Pancreas (tissue), 10 donors: Measurements from ENCODE around the gene CAMKMT. TPM values are rescaled to one million over a fixed set of nuclear protein-coding genes. Genes with fewer than 3 reads are reported as not detected.
A peak's percentile ranks its signal among the peaks of the same experiment; 100 is the strongest.

ENCODE experiments used
- ATAC-seq, 4 donors: fragments of 200-7000 bp; cut with Tn5 transposase; one replicate each; pipeline versions ENCODE4 v1.8.0 to v1.9.1; 2020; ENCODE audit warnings: mild to moderate bottlenecking in 4 of 4, moderate library complexity in 4 of 4
- DNase-seq, 6 donors: peaks; one replicate each; pipeline ENCODE4 v3.0.0-alpha.2; 2020
- FAIRE-seq: peaks from 2 replicates; lab custom pipeline; 2012; peaks lifted over from hg19 to GRCh38; lab: Jason Lieb, UNC
- H3K27ac ChIP-seq, 4 donors: fragments of 200-600 bp; sonication (generic); 1 replicate in 3 of 4; 2 replicates in 1 of 4; pipeline versions ENCODE4 v1.5.0 to v1.8.0; 2020
- H3K27me3 ChIP-seq, 4 donors: fragments of 200-600 bp; one replicate each; pipeline ENCODE4 v1.8.0; 2021
- H3K36me3 ChIP-seq, 3 donors: fragments of 200-600 bp; sonication (generic) in 1 of 3; one replicate each; pipeline versions ENCODE4 v1.5.0 to v1.8.0; 2020 to 2021
- H3K4me1 ChIP-seq, 3 donors: fragments of 200-600 bp; one replicate each; pipeline ENCODE4 v1.8.0; 2021
- H3K4me3 ChIP-seq, 4 donors: fragments of 200-600 bp; sonication (generic) in 2 of 4; one replicate each; pipeline versions ENCODE4 v1.5.0 to v1.8.0; 2020 to 2021
- H3K9me3 ChIP-seq, 4 donors: fragments of 200-600 bp; one replicate each; pipeline ENCODE4 v1.8.0; 2021
- WGBS, 2 donors: extraction: QIAGEN DNeasy Blood & Tissue Kit; methylation state at CpG; one replicate each; pipeline ENCODE4 v1.1.7; 2013; 5-methylcytosine and 5-hydroxymethylcytosine counted together
- intact Hi-C, 3 donors: fragments of 100-400 bp; cut with DNase I; formaldehyde crosslinking; loops; one replicate each; pipeline versions ENCODE4 v1.11.1 to v1.14.2; 2022
- polyA plus RNA-seq, 2 donors: library from polyadenylated mRNA; stranded (reverse); fragments of 200-250 nt; gene quantifications; one replicate each; pipeline ENCODE4 v1.2.3, GENCODE V29; 2013
- total RNA-seq, 6 donors: library from RNA; stranded (reverse); fragmentation: NEBNext Ultra II Directional in 4 of 6; extraction: Animal tissue kit (Norgen Biotek cat#: 25700) in 4 of 6; gene quantifications; one replicate each; pipeline versions ENCODE4 v1.2.1 to v1.2.4, GENCODE V29; 2021 to 2023
- TF ChIP-seq, protein P1 (sequence below), 4 donors: fragments of 200-600 bp; sonication (generic) in 3 of 4; IDR thresholded peaks; one replicate each; pipeline versions ENCODE4 v1.5.0 to v1.8.0; 2021; ENCODE audit warnings: antibody characterized with exemption in 4 of 4
- donor health status: healthy with polysubstance abuse.
- donor health status: DM: no; HTN: no; CAD: no; lungs with moderate emphysema.
- donor health status: DM: no; HTN: no; CAD: no.
- donor health status: control.
- donor health status: control.
- donor health status: Bipolar disorder and iron deficiency.
- donor health status: DM: yes; HTN: yes; CAD: no.
- donor health status: DM: no; HTN: no; CAD: no.
- donor health status: DM: no; HTN: no; CAD: no.
- donor health status: DM: yes; HTN: yes; CAD: no.

The CAMKMT gene
- total and polyA plus RNA-seq, 8 donors = 4.6 to 11.9 (median 8.3) TPM

DNA sequence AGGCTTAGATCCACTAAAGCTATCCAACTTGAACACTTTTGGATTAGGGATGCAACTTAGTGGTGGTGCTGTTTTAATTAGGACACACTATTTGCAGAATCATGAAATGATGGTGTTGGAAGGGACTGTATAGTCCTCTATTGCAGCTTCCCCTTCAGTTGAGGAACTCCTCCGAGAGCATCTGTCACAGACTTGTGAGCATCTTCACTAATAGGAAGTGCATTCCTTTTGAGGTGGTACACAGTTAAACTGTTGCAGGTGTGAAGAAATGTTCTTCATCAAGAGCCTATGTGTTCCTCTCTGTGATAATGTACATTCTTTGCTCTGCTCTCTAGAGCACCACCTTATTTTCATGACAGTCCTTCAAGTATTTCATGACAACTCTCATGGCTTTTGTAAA lies 197.4 kb downstream of the CAMKMT start:
- ATAC-seq (no peak), FAIRE-seq (no peak), DNase-seq (no peak)
- H3K27ac ChIP-seq = no peak overlapping the region
- intact Hi-C loops = no loop called here
- no peaks in the 10 kb centered on the region for H3K27me3 ChIP-seq
- TF ChIP-seq, protein P1, sequence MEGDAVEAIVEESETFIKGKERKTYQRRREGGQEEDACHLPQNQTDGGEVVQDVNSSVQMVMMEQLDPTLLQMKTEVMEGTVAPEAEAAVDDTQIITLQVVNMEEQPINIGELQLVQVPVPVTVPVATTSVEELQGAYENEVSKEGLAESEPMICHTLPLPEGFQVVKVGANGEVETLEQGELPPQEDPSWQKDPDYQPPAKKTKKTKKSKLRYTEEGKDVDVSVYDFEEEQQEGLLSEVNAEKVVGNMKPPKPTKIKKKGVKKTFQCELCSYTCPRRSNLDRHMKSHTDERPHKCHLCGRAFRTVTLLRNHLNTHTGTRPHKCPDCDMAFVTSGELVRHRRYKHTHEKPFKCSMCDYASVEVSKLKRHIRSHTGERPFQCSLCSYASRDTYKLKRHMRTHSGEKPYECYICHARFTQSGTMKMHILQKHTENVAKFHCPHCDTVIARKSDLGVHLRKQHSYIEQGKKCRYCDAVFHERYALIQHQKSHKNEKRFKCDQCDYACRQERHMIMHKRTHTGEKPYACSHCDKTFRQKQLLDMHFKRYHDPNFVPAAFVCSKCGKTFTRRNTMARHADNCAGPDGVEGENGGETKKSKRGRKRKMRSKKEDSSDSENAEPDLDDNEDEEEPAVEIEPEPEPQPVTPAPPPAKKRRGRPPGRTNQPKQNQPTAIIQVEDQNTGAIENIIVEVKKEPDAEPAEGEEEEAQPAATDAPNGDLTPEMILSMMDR (IDR thresholded peaks at IDR 0.05) = no peak
- no peaks in the 10 kb centered on the region for H3K9me3 ChIP-seq
- no peaks in the 10 kb centered on the region for H3K36me3 ChIP-seq
- no peaks in the 10 kb centered on the region for H3K4me1 ChIP-seq
- no peak overlapping the region for H3K4me3 ChIP-seq
- 96 to 98% methylated on average over 1 of the region's 1 CpG for WGBS, 2 donors

DNA sequence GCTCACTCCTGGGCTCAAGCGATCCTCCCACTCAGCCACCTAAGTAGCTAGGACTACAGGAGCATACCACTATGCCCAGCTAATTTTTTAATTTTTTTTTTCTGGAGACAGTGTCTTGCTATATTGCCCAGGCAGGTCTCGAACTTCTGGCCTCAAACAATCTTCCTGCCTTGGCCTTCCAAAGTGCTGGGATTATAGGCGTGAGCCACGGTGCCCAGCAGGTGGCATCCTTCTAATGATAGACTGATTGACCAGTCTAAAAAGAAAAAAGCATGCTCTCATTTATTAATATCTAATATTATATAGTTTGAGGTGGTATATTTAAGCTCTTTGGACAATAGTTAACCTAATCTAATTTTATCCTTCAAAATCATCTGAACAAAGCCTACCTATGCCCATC lies 198.6 kb downstream of the CAMKMT start:
- ATAC-seq = no peak
- TF ChIP-seq, protein P1 (IDR thresholded peaks at IDR 0.05) = no peak
- H3K27me3 ChIP-seq = no peaks in the 10 kb centered on the region
- DNase-seq = peak in 1 of 6 donors; percentile 54
- H3K4me1 ChIP-seq = no peaks in the 10 kb centered on the region
- intact Hi-C loops = no loop called here
- no peaks in the 10 kb centered on the region for H3K36me3 ChIP-seq
- no peak for FAIRE-seq
- no peak overlapping the region for H3K4me3 ChIP-seq
- no peaks in the 10 kb centered on the region for H3K9me3 ChIP-seq
- no peak overlapping the region for H3K27ac ChIP-seq
- 88 to 93% methylated on average over 4 of the region's 4 CpGs for WGBS, 2 donors

DNA sequence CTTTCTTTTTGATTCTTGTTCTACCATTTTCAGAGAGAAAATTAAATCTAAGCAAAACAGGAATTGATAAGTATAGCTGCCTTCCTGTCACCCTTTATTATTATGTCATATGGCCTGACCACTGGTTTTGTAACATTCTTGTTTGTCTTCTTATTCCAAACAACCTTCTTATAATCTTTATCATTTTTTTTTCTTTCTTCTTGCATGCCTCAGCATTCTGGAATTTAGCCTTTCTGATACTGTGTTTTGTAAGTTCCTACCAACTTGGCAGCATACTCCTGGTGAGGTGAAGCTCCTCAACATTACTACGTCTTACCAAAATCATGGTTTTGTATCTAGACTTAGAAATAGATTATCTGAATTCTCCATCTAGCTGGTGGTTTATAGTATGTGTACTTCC lies 199.2 kb downstream of the CAMKMT start:
- ATAC-seq = no peak
- TF ChIP-seq, protein P1 (IDR thresholded peaks at IDR 0.05) = no peak
- WGBS, 2 donors = 73 to 94% methylated on average over 1 of the region's 1 CpG
- intact Hi-C loops = no loop called here
- H3K4me3 ChIP-seq = no peak overlapping the region
- H3K27me3 ChIP-seq = no peaks in the 10 kb centered on the region
- H3K27ac ChIP-seq = no peak overlapping the region
- no peak for FAIRE-seq
- H3K4me1 ChIP-seq = no peaks in the 10 kb centered on the region
- no peak for DNase-seq
- H3K36me3 ChIP-seq = no peaks in the 10 kb centered on the region
- no peaks in the 10 kb centered on the region for H3K9me3 ChIP-seq

DNA sequence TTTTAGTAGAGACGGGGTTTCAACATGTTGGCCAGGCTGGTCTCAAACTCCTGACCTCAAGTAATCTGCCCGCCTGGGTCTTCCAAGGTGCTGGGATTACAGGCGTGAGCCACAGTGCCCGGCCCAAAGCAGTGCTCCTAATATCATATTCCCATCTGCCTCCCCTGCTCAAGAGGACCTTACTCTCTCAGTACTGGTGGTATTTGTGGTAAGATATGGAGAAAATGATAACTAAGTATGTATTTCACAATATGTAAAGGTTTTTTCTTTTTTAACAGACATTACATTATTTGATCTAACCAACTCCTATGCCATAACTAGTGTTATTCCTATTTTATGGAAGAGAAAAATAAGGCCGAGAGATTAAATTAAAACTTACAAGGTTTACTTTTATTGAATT lies 201.0 kb downstream of the CAMKMT start:
- no peak for FAIRE-seq

DNA sequence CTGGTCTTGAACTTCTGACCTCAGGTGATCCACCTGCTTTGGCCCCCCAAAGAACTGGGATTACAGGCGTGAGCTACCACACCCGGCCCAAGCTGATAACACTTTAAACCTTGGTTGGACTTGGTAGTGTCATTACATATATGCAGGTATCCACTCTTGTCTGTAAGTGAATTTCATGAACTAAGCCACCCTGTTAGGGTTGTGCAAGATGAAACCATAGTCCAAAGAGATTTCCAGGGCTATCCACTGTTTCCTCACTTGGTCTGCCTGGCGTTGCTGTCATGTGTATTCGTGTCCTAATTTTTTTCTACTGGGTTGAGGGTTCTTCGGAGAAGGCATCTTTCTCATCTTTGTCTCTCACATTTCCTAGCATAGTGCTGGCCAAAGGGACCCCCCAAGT lies 203.0 kb downstream of the CAMKMT start:
- H3K4me1 ChIP-seq = peaks cover 0 to 6% (median 0%) of the 10 kb centered on the region in 3 donors
- no peaks in the 10 kb centered on the region for H3K27me3 ChIP-seq
- intact Hi-C loops = no loop called here
- no peak for FAIRE-seq
- no peak for ATAC-seq
- no peak overlapping the region for H3K4me3 ChIP-seq
- 96% methylated on average over 5 of the region's 5 CpGs for WGBS, 2 donors
- TF ChIP-seq, protein P1 (IDR thresholded peaks at IDR 0.05) = no peak
- no peak for DNase-seq
- H3K9me3 ChIP-seq = no peaks in the 10 kb centered on the region
- H3K27ac ChIP-seq = no peak overlapping the region
- H3K36me3 ChIP-seq = no peaks in the 10 kb centered on the region

More for the DNA sequence above, 201.0 kb downstream of the CAMKMT start:
- H3K27ac ChIP-seq = no peak overlapping the region
- peaks cover 0 to 6% (median 0%) of the 10 kb centered on the region in 3 donors for H3K4me1 ChIP-seq
- DNase-seq (no peak), ATAC-seq (no peak)
- H3K27me3 ChIP-seq = no peaks in the 10 kb centered on the region
- no peaks in the 10 kb centered on the region for H3K36me3 ChIP-seq
- 95 to 99% methylated on average over 5 of the region's 5 CpGs for WGBS, 2 donors
- intact Hi-C loops = no loop called here
- H3K9me3 ChIP-seq = no peaks in the 10 kb centered on the region
- H3K4me3 ChIP-seq = no peak overlapping the region
- TF ChIP-seq, protein P1 (IDR thresholded peaks at IDR 0.05) = no peak
